Measurements from ENCODE around the gene KCNH1.

The KCNH1 gene

DNA sequence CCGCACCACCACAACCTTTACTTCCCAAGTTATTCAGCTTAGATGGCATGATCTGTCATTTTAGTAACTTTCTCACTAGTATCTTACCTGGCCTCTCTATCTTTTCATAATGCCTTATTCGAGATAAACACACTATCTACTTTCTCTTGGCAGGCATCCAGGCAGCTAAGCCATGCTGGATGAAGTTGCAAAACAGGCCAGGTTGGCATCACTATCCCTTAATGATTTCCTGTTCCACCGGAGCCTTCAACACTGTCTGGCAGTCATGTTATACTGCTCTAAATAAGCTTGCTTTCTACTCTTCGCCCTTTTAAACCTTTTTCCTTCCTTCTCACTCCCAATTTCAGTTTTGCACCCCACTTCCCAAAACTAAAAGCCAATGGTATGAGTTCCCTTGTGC lies 12.0 kb upstream of the KCNH1 start:
- Histone ChIP-seq H3K4me1 (ENCODE audit: control insufficient read depth, insufficient read depth, low read length) (no peaks in the 10 kb centered on the region), H3K27me3 (ENCODE audit: control insufficient read depth, insufficient read depth, low read length, poor library complexity, severe bottlenecking) (no peaks in the 10 kb centered on the region), H3K9me3 (ENCODE audit: control insufficient read depth, low read length) (no peaks in the 10 kb centered on the region), H3K36me3 (ENCODE audit: control insufficient read depth, insufficient read depth, low read length) (no peaks in the 10 kb centered on the region), H3K4me3 (ENCODE audit: insufficient read depth, low read depth, low read length) (no peak overlapping the region), H3K27ac (ENCODE audit: insufficient read depth, low read depth, low read length, poor library complexity, severe bottlenecking) (no peak overlapping the region)
- 90 to 92% methylated on average over 4 of the region's 4 CpGs for whole genome bisulfite sequencing, 2 experiments

- Histone ChIP-seq H3K9me3 (ENCODE audit: control insufficient read depth, low read length) (no peaks in the 10 kb centered on the region), H3K27me3 (ENCODE audit: control insufficient read depth, insufficient read depth, low read length, poor library complexity, severe bottlenecking) (peaks cover 30% of the 10 kb centered on the region), H3K27ac (ENCODE audit: insufficient read depth, low read depth, low read length, poor library complexity, severe bottlenecking) (no peak overlapping the region), H3K4me3 (ENCODE audit: insufficient read depth, low read depth, low read length) (no peak overlapping the region), H3K36me3 (ENCODE audit: control insufficient read depth, insufficient read depth, low read length) (no peaks in the 10 kb centered on the region), H3K4me1 (ENCODE audit: control insufficient read depth, insufficient read depth, low read length) (no peaks in the 10 kb centered on the region)
- whole genome bisulfite sequencing, 2 experiments, result 52 to 63% methylated on average over 4 of the region's 5 CpGs
These were observed 1.5 kb upstream of the KCNH1 start for GRCh38 chr1:211135342-211135950.

- Histone ChIP-seq H3K27ac (ENCODE audit: insufficient read depth, low read depth, low read length, poor library complexity, severe bottlenecking) (no peak overlapping the region), H3K27me3 (ENCODE audit: control insufficient read depth, insufficient read depth, low read length, poor library complexity, severe bottlenecking) (peaks cover 30% of the 10 kb centered on the region), H3K4me1 (ENCODE audit: control insufficient read depth, insufficient read depth, low read length) (no peaks in the 10 kb centered on the region), H3K9me3 (ENCODE audit: control insufficient read depth, low read length) (no peaks in the 10 kb centered on the region), H3K36me3 (ENCODE audit: control insufficient read depth, insufficient read depth, low read length) (no peaks in the 10 kb centered on the region), H3K4me3 (ENCODE audit: insufficient read depth, low read depth, low read length) (peak overlapping the region; percentile 48)
- 1% methylated on average over 31 of the region's 31 CpGs for WGBS, 2 experiments
These were observed 534 bp downstream of the KCNH1 start for GRCh38 chr1:211133393-211133835.

DNA sequence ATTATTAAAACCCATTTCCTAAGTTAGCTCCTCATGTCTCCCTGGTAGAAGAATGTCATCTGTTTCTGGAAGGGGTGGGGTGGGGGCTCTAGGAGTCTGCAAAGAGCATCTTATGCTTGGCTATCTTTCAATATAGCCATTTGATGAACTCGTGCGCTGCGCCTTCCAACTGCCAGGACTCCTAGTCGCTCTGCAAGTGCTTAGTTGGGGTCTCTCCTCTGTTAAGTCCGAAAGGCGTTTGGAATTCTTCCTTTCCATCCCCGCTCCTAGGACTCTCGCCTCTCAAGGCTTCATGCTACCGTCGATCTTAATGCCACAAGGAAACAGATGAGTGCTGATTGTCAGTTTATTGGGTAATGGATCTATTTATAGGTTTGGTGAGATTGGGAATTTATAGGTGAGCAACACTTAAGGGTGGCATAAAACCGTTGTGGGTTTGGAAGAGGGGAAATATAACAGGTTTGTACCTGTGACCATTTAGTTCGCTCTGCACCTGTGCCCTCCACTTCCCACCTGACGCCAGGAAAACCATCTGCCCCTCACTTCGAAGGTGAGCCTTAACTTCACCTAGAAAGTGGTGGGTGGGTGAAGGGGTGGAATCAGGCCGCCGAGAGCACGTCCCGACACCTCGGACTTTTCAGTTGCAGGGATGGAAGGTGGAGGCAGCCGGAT lies 1.1 kb downstream of the KCNH1 start:
- Histone ChIP-seq H3K36me3 (ENCODE audit: control insufficient read depth, insufficient read depth, low read length) (no peaks in the 10 kb centered on the region), H3K4me3 (ENCODE audit: insufficient read depth, low read depth, low read length) (peak overlapping the region; percentile 48), H3K27ac (ENCODE audit: insufficient read depth, low read depth, low read length, poor library complexity, severe bottlenecking) (no peak overlapping the region), H3K4me1 (ENCODE audit: control insufficient read depth, insufficient read depth, low read length) (no peaks in the 10 kb centered on the region), H3K27me3 (ENCODE audit: control insufficient read depth, insufficient read depth, low read length, poor library complexity, severe bottlenecking) (peaks cover 30% of the 10 kb centered on the region), H3K9me3 (ENCODE audit: control insufficient read depth, low read length) (no peaks in the 10 kb centered on the region)
- 39 to 45% methylated on average over 20 of the region's 20 CpGs for WGBS, 2 experiments

DNA sequence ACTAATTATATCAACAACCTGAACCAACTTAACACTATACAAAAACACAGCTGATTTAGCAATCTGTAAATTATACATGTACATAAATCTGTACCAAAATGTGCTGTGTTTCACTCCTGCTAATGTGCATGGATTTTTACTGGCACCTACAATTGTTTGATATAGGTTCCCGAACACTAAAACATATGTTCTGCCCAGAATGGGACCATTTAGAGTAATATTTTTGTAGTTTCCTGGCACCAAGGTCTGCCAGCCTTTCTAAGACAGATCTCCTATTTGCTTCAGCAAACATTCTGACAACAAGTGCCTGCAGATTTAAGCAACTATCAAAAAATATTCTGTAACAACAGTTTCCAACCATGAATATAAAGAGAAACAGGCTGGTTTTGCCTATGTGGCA lies 4.2 kb downstream of the KCNH1 start:
- H3K4me1 ChIP-seq (ENCODE audit: control insufficient read depth, insufficient read depth, low read length), result no peaks in the 10 kb centered on the region
- no peak overlapping the region for H3K4me3 ChIP-seq (ENCODE audit: insufficient read depth, low read depth, low read length)
- H3K9me3 ChIP-seq (ENCODE audit: control insufficient read depth, low read length), result no peaks in the 10 kb centered on the region
- WGBS, 2 experiments, result 100% methylated on average over 1 of the region's 1 CpG
- peaks cover 29% of the 10 kb centered on the region for H3K27me3 ChIP-seq (ENCODE audit: control insufficient read depth, insufficient read depth, low read length, poor library complexity, severe bottlenecking)
- no peak overlapping the region for H3K27ac ChIP-seq (ENCODE audit: insufficient read depth, low read depth, low read length, poor library complexity, severe bottlenecking)
- H3K36me3 ChIP-seq (ENCODE audit: control insufficient read depth, insufficient read depth, low read length), result no peaks in the 10 kb centered on the region

- Histone ChIP-seq H3K27me3 (ENCODE audit: control insufficient read depth, insufficient read depth, low read length, poor library complexity, severe bottlenecking) (peaks cover 9% of the 10 kb centered on the region), H3K9me3 (ENCODE audit: control insufficient read depth, low read length) (no peaks in the 10 kb centered on the region), H3K4me3 (ENCODE audit: insufficient read depth, low read depth, low read length) (no peak overlapping the region), H3K36me3 (ENCODE audit: control insufficient read depth, insufficient read depth, low read length) (no peaks in the 10 kb centered on the region), H3K27ac (ENCODE audit: insufficient read depth, low read depth, low read length, poor library complexity, severe bottlenecking) (no peak overlapping the region), H3K4me1 (ENCODE audit: control insufficient read depth, insufficient read depth, low read length) (no peaks in the 10 kb centered on the region)
- WGBS, 2 experiments, result 90 to 94% methylated on average over 4 of the region's 4 CpGs
These were observed 6.8 kb downstream of the KCNH1 start for GRCh38 chr1:211127166-211127565.

- 70 to 100% methylated on average over 2 of the region's 2 CpGs for WGBS, 2 experiments
- H3K9me3 ChIP-seq (ENCODE audit: control insufficient read depth, low read length), result no peaks in the 10 kb centered on the region
These were observed 7.3 kb downstream of the KCNH1 start for GRCh38 chr1:211126622-211127021.

DNA sequence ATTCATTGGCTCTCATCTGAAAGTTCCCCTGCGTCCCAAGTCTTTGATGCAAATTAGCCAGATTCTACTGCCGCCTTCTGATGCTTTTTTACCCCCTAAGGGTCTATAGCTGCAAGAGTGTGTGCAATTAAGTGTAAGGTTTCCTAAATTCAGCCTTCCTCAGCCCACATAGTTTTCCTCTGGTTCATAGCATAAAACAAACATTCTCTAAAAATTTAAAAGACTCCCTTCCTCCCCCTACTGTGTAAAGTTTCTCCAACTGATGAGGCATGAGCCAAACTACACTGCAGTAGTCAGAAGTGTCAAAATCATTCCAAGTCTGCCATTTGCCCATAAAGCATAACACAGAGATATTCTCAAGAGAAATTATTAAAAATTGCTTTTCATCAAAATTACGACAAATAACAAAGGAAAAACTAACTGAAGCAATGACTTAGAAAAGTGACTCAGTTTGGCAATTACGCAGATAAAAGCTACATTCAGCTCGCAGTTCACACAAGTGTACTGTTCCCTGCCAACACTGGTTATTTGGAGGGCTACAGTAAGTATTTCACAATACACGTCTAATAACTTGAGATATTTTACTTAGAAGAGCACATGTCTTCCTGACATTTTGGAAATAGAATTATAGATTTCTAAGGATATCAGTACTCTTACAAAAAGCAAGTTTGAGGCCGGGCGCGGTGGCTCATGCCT lies 15.4 kb downstream of the KCNH1 start:
- no peaks in the 10 kb centered on the region for H3K27me3 ChIP-seq (ENCODE audit: control insufficient read depth, insufficient read depth, low read length, poor library complexity, severe bottlenecking)
- no peaks in the 10 kb centered on the region for H3K9me3 ChIP-seq (ENCODE audit: control insufficient read depth, low read length)
- no peaks in the 10 kb centered on the region for H3K4me1 ChIP-seq (ENCODE audit: control insufficient read depth, insufficient read depth, low read length)
- no peaks in the 10 kb centered on the region for H3K36me3 ChIP-seq (ENCODE audit: control insufficient read depth, insufficient read depth, low read length)
- H3K27ac ChIP-seq (ENCODE audit: insufficient read depth, low read depth, low read length, poor library complexity, severe bottlenecking), result no peak overlapping the region
- 86 to 94% methylated on average over 9 of the region's 9 CpGs for WGBS, 2 experiments
- H3K4me3 ChIP-seq (ENCODE audit: insufficient read depth, low read depth, low read length), result no peak overlapping the region

More at GRCh38 chr1:211126622-211127021, 7.3 kb downstream of the KCNH1 start:
- peaks cover 4% of the 10 kb centered on the region for H3K27me3 ChIP-seq (ENCODE audit: control insufficient read depth, insufficient read depth, low read length, poor library complexity, severe bottlenecking)
- H3K36me3 ChIP-seq (ENCODE audit: control insufficient read depth, insufficient read depth, low read length), result no peaks in the 10 kb centered on the region
- no peaks in the 10 kb centered on the region for H3K4me1 ChIP-seq (ENCODE audit: control insufficient read depth, insufficient read depth, low read length)
- H3K4me3 ChIP-seq (ENCODE audit: insufficient read depth, low read depth, low read length), result no peak overlapping the region
- H3K27ac ChIP-seq (ENCODE audit: insufficient read depth, low read depth, low read length, poor library complexity, severe bottlenecking), result no peak overlapping the region

DNA sequence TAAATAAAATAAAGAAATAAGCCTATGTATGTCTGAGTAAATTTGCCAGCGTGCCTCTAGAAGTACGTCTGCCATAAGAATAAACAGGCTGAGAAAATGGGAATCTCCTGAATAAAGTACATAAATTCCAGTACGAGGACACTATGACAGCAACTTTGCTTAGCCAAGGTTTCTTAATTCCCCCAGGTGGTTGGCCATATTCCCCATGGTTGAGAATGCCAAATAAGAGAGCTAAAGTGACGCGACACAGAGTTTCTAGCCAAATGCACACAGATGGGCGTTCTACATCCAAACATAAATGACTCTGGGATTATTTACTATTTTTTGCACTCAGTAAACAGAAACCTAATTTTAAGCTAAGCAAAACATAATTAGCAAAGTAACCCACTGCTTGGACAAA lies 19.5 kb downstream of the KCNH1 start:
- no peaks in the 10 kb centered on the region for H3K4me1 ChIP-seq (ENCODE audit: control insufficient read depth, insufficient read depth, low read length)
- 93 to 94% methylated on average over 6 of the region's 6 CpGs for WGBS, 2 experiments
- no peaks in the 10 kb centered on the region for H3K36me3 ChIP-seq (ENCODE audit: control insufficient read depth, insufficient read depth, low read length)
- H3K27ac ChIP-seq (ENCODE audit: insufficient read depth, low read depth, low read length, poor library complexity, severe bottlenecking), result no peak overlapping the region
- no peaks in the 10 kb centered on the region for H3K27me3 ChIP-seq (ENCODE audit: control insufficient read depth, insufficient read depth, low read length, poor library complexity, severe bottlenecking)
- no peak overlapping the region for H3K4me3 ChIP-seq (ENCODE audit: insufficient read depth, low read depth, low read length)
- no peaks in the 10 kb centered on the region for H3K9me3 ChIP-seq (ENCODE audit: control insufficient read depth, low read length)

DNA sequence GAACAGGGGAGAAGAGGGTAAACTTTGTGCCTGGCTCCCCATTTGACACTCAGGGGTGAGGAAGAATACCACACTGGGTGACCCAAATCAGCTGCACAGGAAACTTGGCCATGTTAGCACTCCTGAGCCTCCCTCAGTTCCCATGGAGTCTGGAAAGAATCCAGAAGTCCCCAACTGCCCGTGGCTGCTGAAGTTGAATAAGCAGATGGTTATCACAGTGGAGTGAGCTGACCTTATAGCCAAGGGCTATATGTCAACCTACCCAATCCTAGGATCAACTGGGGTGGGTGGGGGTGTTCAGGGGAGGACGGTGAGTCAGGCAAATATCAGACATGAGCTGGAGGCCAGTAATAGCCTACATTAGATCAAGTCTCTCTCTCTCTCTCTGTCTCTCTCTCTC lies 20.4 kb downstream of the KCNH1 start:
- WGBS, 2 experiments, result 89 to 100% methylated on average over 1 of the region's 2 CpGs
- H3K4me1 ChIP-seq (ENCODE audit: control insufficient read depth, insufficient read depth, low read length), result no peaks in the 10 kb centered on the region
- no peak overlapping the region for H3K27ac ChIP-seq (ENCODE audit: insufficient read depth, low read depth, low read length, poor library complexity, severe bottlenecking)
- no peaks in the 10 kb centered on the region for H3K9me3 ChIP-seq (ENCODE audit: control insufficient read depth, low read length)
- no peaks in the 10 kb centered on the region for H3K27me3 ChIP-seq (ENCODE audit: control insufficient read depth, insufficient read depth, low read length, poor library complexity, severe bottlenecking)
- H3K4me3 ChIP-seq (ENCODE audit: insufficient read depth, low read depth, low read length), result no peak overlapping the region
- H3K36me3 ChIP-seq (ENCODE audit: control insufficient read depth, insufficient read depth, low read length), result no peaks in the 10 kb centered on the region

All from ectodermal cell (in vitro differentiated cells).